Large intestine (tissue), 3 donors: ENCODE data around the gene LPIN2. TPM values are rescaled to one million over a fixed set of nuclear protein-coding genes. Genes with fewer than 3 reads are reported as not detected.
"Not testable (repeated sequence)": the region's sequence is repeated elsewhere in the genome, so short reads cannot be mapped to it uniquely, and the experiment has no call there.

Source experiments
- DNase-seq, 2 donors: peaks; one replicate each; pipeline versions ENCODE4 v3.0.0 to v3.0.0-alpha.2; 2013
- H3K27ac ChIP-seq: one replicate; pipeline ENCODE4 v1.5.1; 2013; ENCODE audit warnings: low read length
- H3K27me3 ChIP-seq: 2 replicates; pipeline ENCODE4 v1.6.1; 2013; ENCODE audit warnings: low read length; ENCODE audit not compliant: control insufficient read depth, insufficient read depth
- H3K36me3 ChIP-seq: 2 replicates; pipeline ENCODE4 v1.6.1; 2013; ENCODE audit warnings: low read length; ENCODE audit not compliant: control insufficient read depth, insufficient read depth
- H3K4me1 ChIP-seq: one replicate; pipeline ENCODE4 v1.6.1; 2013; ENCODE audit warnings: low read length; ENCODE audit not compliant: control insufficient read depth, insufficient read depth
- H3K4me3 ChIP-seq: one replicate; pipeline ENCODE4 v1.5.1; 2013; ENCODE audit warnings: low read length
- H3K9me3 ChIP-seq: one replicate; pipeline ENCODE4 v1.6.1; 2013; ENCODE audit warnings: mild to moderate bottlenecking, low read depth, low read length, moderate library complexity; ENCODE audit not compliant: control insufficient read depth
- WGBS: methylation state at CpG from one replicate; pipeline ENCODE4 v1.1.5; 2013; ENCODE audit warnings: low lambda C conversion rate; ENCODE audit not compliant: insufficient coverage; 5-methylcytosine and 5-hydroxymethylcytosine counted together
- polyA plus RNA-seq: library from polyadenylated mRNA; unstranded; fragments of 120-200 nt; gene quantifications from one replicate; pipeline ENCODE4 v1.2.1, GENCODE V29; 2013

The LPIN2 gene
- polyA plus RNA-seq, 1 donor = 54.1 TPM

GRCh38 chr18:3028115-3028514, 15.2 kb upstream of the LPIN2 start:
- DNase-seq, H3K36me3 ChIP-seq, H3K4me3 ChIP-seq, H3K27me3 ChIP-seq, H3K9me3 ChIP-seq: not testable (repeated sequence)
- Histone ChIP-seq H3K4me1 (peaks cover 52% of the 10 kb centered on the region), H3K27ac (peak overlapping the region; percentile 80)
- no CpG with 5 or more reads among the region's 3 CpGs for WGBS

- Histone ChIP-seq H3K4me1 (peaks cover 52% of the 10 kb centered on the region), H3K27me3 (no peaks in the 10 kb centered on the region), H3K4me3 (no peak overlapping the region), H3K36me3 (no peaks in the 10 kb centered on the region), H3K9me3 (no peaks in the 10 kb centered on the region), H3K27ac (peak overlapping the region; percentile 80)
- no CpG with 5 or more reads among the region's 11 CpGs for WGBS
- peak in 1 of 2 donors; percentile 51 for DNase-seq
These were observed 14.5 kb upstream of the LPIN2 start for GRCh38 chr18:3027370-3027891.

GRCh38 chr18:3025544-3025943, 12.6 kb upstream of the LPIN2 start:
- H3K36me3 ChIP-seq = no peaks in the 10 kb centered on the region
- no peak overlapping the region for H3K4me3 ChIP-seq
- no peaks in the 10 kb centered on the region for H3K27me3 ChIP-seq
- DNase-seq = peak in 1 of 2 donors; percentile 14
- WGBS = no CpG with 5 or more reads among the region's 2 CpGs
- peaks cover 52% of the 10 kb centered on the region for H3K4me1 ChIP-seq
- H3K9me3 ChIP-seq = no peaks in the 10 kb centered on the region
- peak overlapping the region; percentile 80 for H3K27ac ChIP-seq

- WGBS = no CpG with 5 or more reads among the region's 5 CpGs
- not testable (repeated sequence) for H3K27me3 ChIP-seq, DNase-seq, H3K9me3 ChIP-seq, H3K36me3 ChIP-seq, H3K27ac ChIP-seq, H3K4me3 ChIP-seq
- peaks cover 38% of the 10 kb centered on the region for H3K4me1 ChIP-seq
These were observed 10.7 kb upstream of the LPIN2 start for GRCh38 chr18:3023603-3024002.

GRCh38 chr18:3016585-3017297, 3.8 kb upstream of the LPIN2 start:
- H3K36me3 ChIP-seq = no peaks in the 10 kb centered on the region
- H3K4me1 ChIP-seq = peaks cover 3% of the 10 kb centered on the region
- H3K27ac ChIP-seq = no peak overlapping the region
- WGBS = 60% methylated on average over 2 of the region's 3 CpGs
- H3K27me3 ChIP-seq = no peaks in the 10 kb centered on the region
- H3K4me3 ChIP-seq = no peak overlapping the region
- no peaks in the 10 kb centered on the region for H3K9me3 ChIP-seq
- DNase-seq = no peak

GRCh38 chr18:3015851-3016250, 2.9 kb upstream of the LPIN2 start:
- WGBS = 92% methylated on average over 2 of the region's 4 CpGs
- Histone ChIP-seq H3K27ac (no peak overlapping the region), H3K9me3 (no peaks in the 10 kb centered on the region), H3K4me1 (peaks cover 12% of the 10 kb centered on the region), H3K27me3 (no peaks in the 10 kb centered on the region), H3K36me3 (peaks cover 4% of the 10 kb centered on the region), H3K4me3 (no peak overlapping the region)
- DNase-seq = no peak

- 20% methylated on average over 1 of the region's 4 CpGs for WGBS
- no peaks in the 10 kb centered on the region for H3K27me3 ChIP-seq
- H3K4me1 ChIP-seq = peaks cover 14% of the 10 kb centered on the region
- peaks cover 11% of the 10 kb centered on the region for H3K36me3 ChIP-seq
- H3K27ac ChIP-seq = no peak overlapping the region
- H3K9me3 ChIP-seq = no peaks in the 10 kb centered on the region
- H3K4me3 ChIP-seq = no peak overlapping the region
- DNase-seq = no peak
These were observed 2.3 kb upstream of the LPIN2 start for GRCh38 chr18:3015204-3015592.

- Histone ChIP-seq H3K4me3 (no peak overlapping the region), H3K27ac (no peak overlapping the region), H3K27me3 (no peaks in the 10 kb centered on the region), H3K9me3 (no peaks in the 10 kb centered on the region), H3K36me3 (peaks cover 15% of the 10 kb centered on the region), H3K4me1 (peaks cover 14% of the 10 kb centered on the region)
- 55% methylated on average over 4 of the region's 7 CpGs for WGBS
- no peak for DNase-seq
These were observed 1.7 kb upstream of the LPIN2 start for GRCh38 chr18:3014503-3015203.

- Histone ChIP-seq H3K4me3 (peak overlapping the region; percentile 63), H3K36me3 (peaks cover 26% of the 10 kb centered on the region), H3K9me3 (no peaks in the 10 kb centered on the region), H3K27me3 (no peaks in the 10 kb centered on the region), H3K27ac (peak overlapping the region; percentile 61), H3K4me1 (peaks cover 14% of the 10 kb centered on the region)
- peak; percentile 44 to 79 for DNase-seq
- WGBS = 10% methylated on average over 2 of the region's 78 CpGs
These were observed 564 bp downstream of the LPIN2 start for GRCh38 chr18:3012136-3013023.

GRCh38 chr18:3010086-3010485, 2.9 kb downstream of the LPIN2 start:
- Histone ChIP-seq H3K27me3 (no peaks in the 10 kb centered on the region), H3K27ac (no peak overlapping the region), H3K4me3 (no peak overlapping the region), H3K9me3 (no peaks in the 10 kb centered on the region), H3K4me1 (peaks cover 14% of the 10 kb centered on the region), H3K36me3 (peaks cover 32% of the 10 kb centered on the region)
- no peak for DNase-seq
- WGBS = 67% methylated on average over 1 of the region's 4 CpGs
